ENCODE results near the gene NLRC5. TPM values are rescaled to one million over a fixed set of nuclear protein-coding genes. Genes with fewer than 3 reads are reported as not detected.

NLRC5 gene
- total RNA-seq, 1 experiment from 2014 or later: 3.5 TPM

Other genes with a start within 250 kb of the NLRC5 start
- gene SLC12A3, start 124.3 kb upstream of the NLRC5 start, total RNA-seq (2014; rRNA removed; shearing (Covaris generic)): not detected in 2 replicates
- 168 and 180 TPM in 2 replicates for gene HERPUD1, start 57.4 kb upstream of the NLRC5 start, total RNA-seq (2014; rRNA removed; shearing (Covaris generic))
- gene CETP, start 27.6 kb upstream of the NLRC5 start, total RNA-seq (2014; rRNA removed; shearing (Covaris generic)): not detected in 2 replicates
- 22.0 and 26.9 TPM in 2 replicates for gene CPNE2, start 103.0 kb downstream of the NLRC5 start, total RNA-seq (2014; rRNA removed; shearing (Covaris generic))
- gene PSME3IP1, start 196.5 kb downstream of the NLRC5 start, total RNA-seq (2014; rRNA removed; shearing (Covaris generic)): 71.2 and 83.4 TPM in 2 replicates
- gene RSPRY1, start 196.8 kb downstream of the NLRC5 start, total RNA-seq (2014; rRNA removed; shearing (Covaris generic)): 18.2 and 19.9 TPM in 2 replicates

Data from SK-MEL-5 (cell line).